ENCODE results near the gene LEFTY2. TPM values are rescaled to one million over a fixed set of nuclear protein-coding genes. Genes with fewer than 3 reads are reported as not detected.

Gene LEFTY2
- total RNA-seq, result 1.2 TPM
- long read RNA-seq, partial matches to known transcripts, result 0 of 4 reads
- long read RNA-seq, other reads (novel, unspliced or antisense), result 1 of 4 reads

- Histone ChIP-seq H3K36me3 (no peaks in the 10 kb centered on the region), H3K27me3 (ENCODE audit: low read depth) (no peaks in the 10 kb centered on the region), H3K27ac (peak within 1 kb of the TSS; percentile 31), H3K4me3 (no peak within 1 kb of the TSS), H3K4me1 (peaks cover 16% of the 10 kb centered on the region), H3K9me3 (no peaks in the 10 kb centered on the region)
- DNase-seq, result no peak
- peak in 1 of 2 donors; percentile 28 for ATAC-seq
- no peak for TF ChIP-seq CTCF (IDR thresholded peaks at IDR 0.05)
- intact Hi-C loops (cut with DNase I), result no loop called here
Measured at GRCh38 chr1:225941187-225941941, at the start of gene LEFTY2. LEFTY2 (minus strand) TSS chr1:225941220; CDS start chr1:225941140, 80 bp downstream.

- Histone ChIP-seq H3K4me1 (no peaks in the 10 kb centered on the region), H3K27me3 (ENCODE audit: low read depth) (no peaks in the 10 kb centered on the region), H3K9me3 (no peaks in the 10 kb centered on the region), H3K36me3 (peaks cover 100% of the 10 kb centered on the region), H3K27ac (no peak overlapping the region), H3K4me3 (no peak overlapping the region)
- ATAC-seq, result peak in 1 of 2 donors; percentile 51
- DNase-seq, result no peak
- peak; percentile 73 for TF ChIP-seq CTCF (IDR thresholded peaks at IDR 0.05)
- intact Hi-C loops (cut with DNase I), result no loop called here
Measured at GRCh38 chr1:225987491-225988316, 46.7 kb upstream of the LEFTY2 start.

GRCh38 chr1:225981714-225982113 lies 40.7 kb upstream of the LEFTY2 start:
- no peak for TF ChIP-seq CTCF (IDR thresholded peaks at IDR 0.05)
- Histone ChIP-seq H3K27me3 (ENCODE audit: low read depth) (no peaks in the 10 kb centered on the region), H3K36me3 (peaks cover 94% of the 10 kb centered on the region), H3K9me3 (no peaks in the 10 kb centered on the region), H3K4me3 (no peak overlapping the region), H3K4me1 (no peaks in the 10 kb centered on the region), H3K27ac (no peak overlapping the region)
- ATAC-seq (no peak), DNase-seq (no peak)
- intact Hi-C loops (cut with DNase I), result no loop called here

- H3K27me3 ChIP-seq (ENCODE audit: low read depth), result no peaks in the 10 kb centered on the region
- DNase-seq (no peak), ATAC-seq (no peak)
- H3K4me1 ChIP-seq, result no peaks in the 10 kb centered on the region
- H3K27ac ChIP-seq, result no peak overlapping the region
- TF ChIP-seq CTCF (IDR thresholded peaks at IDR 0.05), result no peak
- no peak overlapping the region for H3K4me3 ChIP-seq
- no peaks in the 10 kb centered on the region for H3K9me3 ChIP-seq
- H3K36me3 ChIP-seq, result peaks cover 80% of the 10 kb centered on the region
- intact Hi-C loops (cut with DNase I), result no loop called here
Measured at GRCh38 chr1:225980005-225980836, 39.2 kb upstream of the LEFTY2 start.

- Histone ChIP-seq H3K27me3 (ENCODE audit: low read depth) (no peaks in the 10 kb centered on the region), H3K36me3 (peaks cover 72% of the 10 kb centered on the region), H3K4me3 (no peak overlapping the region), H3K9me3 (no peaks in the 10 kb centered on the region), H3K27ac (no peak overlapping the region), H3K4me1 (no peaks in the 10 kb centered on the region)
- intact Hi-C loops (cut with DNase I), result loop anchor here (10.0 kb wide), 1 partner anchor 505 kb away; no protein-coding TSS in a partner anchor
- no peak for DNase-seq
- no peak for ATAC-seq
- no peak for TF ChIP-seq CTCF (IDR thresholded peaks at IDR 0.05)
Measured at GRCh38 chr1:225979421-225979820, 38.4 kb upstream of the LEFTY2 start.

Data from lower lobe of right lung (tissue), 2 donors.